Measurements from ENCODE around the gene FANCE. TPM values are rescaled to one million over a fixed set of nuclear protein-coding genes. Genes with fewer than 3 reads are reported as not detected.

Gene FANCE
- total and polyA plus RNA-seq, 2 experiments from 2014 or later = 5.4 to 25.5 TPM

- no peak overlapping the region for H3K4me3 Mint-ChIP-seq
- Histone ChIP-seq H3K4me2 (no peak overlapping the region), H3K9me2 (ENCODE audit: insufficient read depth) (0 out of 2 replicates have a peak, but pooled peaks cover 4% of the 10 kb centered on the region), H4K20me1 (replicated peaks; ENCODE audit: insufficient read depth) (no peaks in the 10 kb centered on the region), H3K36me3 (ENCODE audit: insufficient read depth) (no peaks in the 10 kb centered on the region), H2AFZ (no peak overlapping the region), H3K27me3 (ENCODE audit: insufficient read depth) (no peaks in the 10 kb centered on the region), H3K79me2 (replicated peaks; ENCODE audit: insufficient read depth) (no peaks in the 10 kb centered on the region), H3F3A (replicated peaks; ENCODE audit: low read depth) (no peaks in the 10 kb centered on the region), H3K4me3 (no peak overlapping the region), H3K4me1 (ENCODE audit: insufficient read depth) (no peaks in the 10 kb centered on the region), H3K27ac (ENCODE audit: low read depth) (no peak overlapping the region)
- H3K9me3 Mint-ChIP-seq = no peaks in the 10 kb centered on the region
- DNase-seq (ENCODE audit: low spot score) (no peak), ATAC-seq (no peak)
- H3K36me3 Mint-ChIP-seq (ENCODE audit: low read depth) = no peaks in the 10 kb centered on the region; the same call in 2 of the 3 replicates
- no peak for TF ChIP-seq ZNF114 (CRISPR knock-in tag; IDR thresholded peaks at IDR 0.05)
- TF ChIP-seq, protein P1, sequence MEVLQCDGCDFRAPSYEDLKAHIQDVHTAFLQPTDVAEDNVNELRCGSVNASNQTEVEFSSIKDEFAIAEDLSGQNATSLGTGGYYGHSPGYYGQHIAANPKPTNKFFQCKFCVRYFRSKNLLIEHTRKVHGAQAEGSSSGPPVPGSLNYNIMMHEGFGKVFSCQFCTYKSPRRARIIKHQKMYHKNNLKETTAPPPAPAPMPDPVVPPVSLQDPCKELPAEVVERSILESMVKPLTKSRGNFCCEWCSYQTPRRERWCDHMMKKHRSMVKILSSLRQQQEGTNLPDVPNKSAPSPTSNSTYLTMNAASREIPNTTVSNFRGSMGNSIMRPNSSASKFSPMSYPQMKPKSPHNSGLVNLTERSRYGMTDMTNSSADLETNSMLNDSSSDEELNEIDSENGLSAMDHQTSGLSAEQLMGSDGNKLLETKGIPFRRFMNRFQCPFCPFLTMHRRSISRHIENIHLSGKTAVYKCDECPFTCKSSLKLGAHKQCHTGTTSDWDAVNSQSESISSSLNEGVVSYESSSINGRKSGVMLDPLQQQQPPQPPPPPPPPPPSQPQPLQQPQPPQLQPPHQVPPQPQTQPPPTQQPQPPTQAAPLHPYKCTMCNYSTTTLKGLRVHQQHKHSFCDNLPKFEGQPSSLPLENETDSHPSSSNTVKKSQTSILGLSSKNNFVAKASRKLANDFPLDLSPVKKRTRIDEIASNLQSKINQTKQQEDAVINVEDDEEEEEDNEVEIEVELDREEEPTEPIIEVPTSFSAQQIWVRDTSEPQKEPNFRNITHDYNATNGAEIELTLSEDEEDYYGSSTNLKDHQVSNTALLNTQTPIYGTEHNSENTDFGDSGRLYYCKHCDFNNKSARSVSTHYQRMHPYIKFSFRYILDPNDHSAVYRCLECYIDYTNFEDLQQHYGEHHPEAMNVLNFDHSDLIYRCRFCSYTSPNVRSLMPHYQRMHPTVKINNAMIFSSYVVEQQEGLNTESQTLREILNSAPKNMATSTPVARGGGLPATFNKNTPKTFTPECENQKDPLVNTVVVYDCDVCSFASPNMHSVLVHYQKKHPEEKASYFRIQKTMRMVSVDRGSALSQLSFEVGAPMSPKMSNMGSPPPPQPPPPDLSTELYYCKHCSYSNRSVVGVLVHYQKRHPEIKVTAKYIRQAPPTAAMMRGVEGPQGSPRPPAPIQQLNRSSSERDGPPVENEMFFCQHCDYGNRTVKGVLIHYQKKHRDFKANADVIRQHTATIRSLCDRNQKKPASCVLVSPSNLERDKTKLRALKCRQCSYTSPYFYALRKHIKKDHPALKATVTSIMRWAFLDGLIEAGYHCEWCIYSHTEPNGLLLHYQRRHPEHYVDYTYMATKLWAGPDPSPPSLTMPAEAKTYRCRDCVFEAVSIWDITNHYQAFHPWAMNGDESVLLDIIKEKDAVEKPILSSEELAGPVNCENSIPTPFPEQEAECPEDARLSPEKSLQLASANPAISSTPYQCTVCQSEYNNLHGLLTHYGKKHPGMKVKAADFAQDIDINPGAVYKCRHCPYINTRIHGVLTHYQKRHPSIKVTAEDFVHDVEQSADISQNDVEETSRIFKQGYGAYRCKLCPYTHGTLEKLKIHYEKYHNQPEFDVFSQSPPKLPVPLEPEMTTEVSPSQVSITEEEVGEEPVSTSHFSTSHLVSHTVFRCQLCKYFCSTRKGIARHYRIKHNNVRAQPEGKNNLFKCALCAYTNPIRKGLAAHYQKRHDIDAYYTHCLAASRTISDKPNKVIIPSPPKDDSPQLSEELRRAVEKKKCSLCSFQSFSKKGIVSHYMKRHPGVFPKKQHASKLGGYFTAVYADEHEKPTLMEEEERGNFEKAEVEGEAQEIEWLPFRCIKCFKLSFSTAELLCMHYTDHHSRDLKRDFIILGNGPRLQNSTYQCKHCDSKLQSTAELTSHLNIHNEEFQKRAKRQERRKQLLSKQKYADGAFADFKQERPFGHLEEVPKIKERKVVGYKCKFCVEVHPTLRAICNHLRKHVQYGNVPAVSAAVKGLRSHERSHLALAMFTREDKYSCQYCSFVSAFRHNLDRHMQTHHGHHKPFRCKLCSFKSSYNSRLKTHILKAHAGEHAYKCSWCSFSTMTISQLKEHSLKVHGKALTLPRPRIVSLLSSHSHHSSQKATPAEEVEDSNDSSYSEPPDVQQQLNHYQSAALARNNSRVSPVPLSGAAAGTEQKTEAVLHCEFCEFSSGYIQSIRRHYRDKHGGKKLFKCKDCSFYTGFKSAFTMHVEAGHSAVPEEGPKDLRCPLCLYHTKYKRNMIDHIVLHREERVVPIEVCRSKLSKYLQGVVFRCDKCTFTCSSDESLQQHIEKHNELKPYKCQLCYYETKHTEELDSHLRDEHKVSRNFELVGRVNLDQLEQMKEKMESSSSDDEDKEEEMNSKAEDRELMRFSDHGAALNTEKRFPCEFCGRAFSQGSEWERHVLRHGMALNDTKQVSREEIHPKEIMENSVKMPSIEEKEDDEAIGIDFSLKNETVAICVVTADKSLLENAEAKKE (CRISPR knock-in tag; IDR thresholded peaks at IDR 0.05) = no peak
- no peak for TF ChIP-seq STAT1 (IDR thresholded peaks at IDR 0.05; ENCODE audit: unreplicated experiment)
- TF ChIP-seq CREB1 (CRISPR knock-in tag; IDR thresholded peaks at IDR 0.05; ENCODE audit: low read depth) = no peak
- TF ChIP-seq JUNB (IDR thresholded peaks at IDR 0.05; ENCODE audit: unreplicated experiment) = no peak
- no peak for TF ChIP-seq CTCF (conservative IDR thresholded peaks at IDR 0.05; ENCODE audit: low read depth in 2 of 2)
- no peak for TF ChIP-seq POLR2AphosphoS5 (IDR thresholded peaks at IDR 0.05; ENCODE audit: low read depth)
- TF ChIP-seq NANOG (IDR thresholded peaks at IDR 0.05; ENCODE audit: borderline replicate concordance) = no peak
- TF ChIP-seq, protein P2, sequence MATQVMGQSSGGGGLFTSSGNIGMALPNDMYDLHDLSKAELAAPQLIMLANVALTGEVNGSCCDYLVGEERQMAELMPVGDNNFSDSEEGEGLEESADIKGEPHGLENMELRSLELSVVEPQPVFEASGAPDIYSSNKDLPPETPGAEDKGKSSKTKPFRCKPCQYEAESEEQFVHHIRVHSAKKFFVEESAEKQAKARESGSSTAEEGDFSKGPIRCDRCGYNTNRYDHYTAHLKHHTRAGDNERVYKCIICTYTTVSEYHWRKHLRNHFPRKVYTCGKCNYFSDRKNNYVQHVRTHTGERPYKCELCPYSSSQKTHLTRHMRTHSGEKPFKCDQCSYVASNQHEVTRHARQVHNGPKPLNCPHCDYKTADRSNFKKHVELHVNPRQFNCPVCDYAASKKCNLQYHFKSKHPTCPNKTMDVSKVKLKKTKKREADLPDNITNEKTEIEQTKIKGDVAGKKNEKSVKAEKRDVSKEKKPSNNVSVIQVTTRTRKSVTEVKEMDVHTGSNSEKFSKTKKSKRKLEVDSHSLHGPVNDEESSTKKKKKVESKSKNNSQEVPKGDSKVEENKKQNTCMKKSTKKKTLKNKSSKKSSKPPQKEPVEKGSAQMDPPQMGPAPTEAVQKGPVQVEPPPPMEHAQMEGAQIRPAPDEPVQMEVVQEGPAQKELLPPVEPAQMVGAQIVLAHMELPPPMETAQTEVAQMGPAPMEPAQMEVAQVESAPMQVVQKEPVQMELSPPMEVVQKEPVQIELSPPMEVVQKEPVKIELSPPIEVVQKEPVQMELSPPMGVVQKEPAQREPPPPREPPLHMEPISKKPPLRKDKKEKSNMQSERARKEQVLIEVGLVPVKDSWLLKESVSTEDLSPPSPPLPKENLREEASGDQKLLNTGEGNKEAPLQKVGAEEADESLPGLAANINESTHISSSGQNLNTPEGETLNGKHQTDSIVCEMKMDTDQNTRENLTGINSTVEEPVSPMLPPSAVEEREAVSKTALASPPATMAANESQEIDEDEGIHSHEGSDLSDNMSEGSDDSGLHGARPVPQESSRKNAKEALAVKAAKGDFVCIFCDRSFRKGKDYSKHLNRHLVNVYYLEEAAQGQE (IDR thresholded peaks at IDR 0.05; ENCODE audit: unreplicated experiment) = no peak
- H3K27me3 Mint-ChIP-seq (ENCODE audit: insufficient read depth, low read depth, poor library complexity) = peaks cover 14% of the 10 kb centered on the region
- peaks cover 15% of the 10 kb centered on the region for H3K4me1 Mint-ChIP-seq
- H3K27ac Mint-ChIP-seq = 0 out of 2 replicates have a peak overlapping the region, but pooled peaks have one; percentile 16
Measured at GRCh38 chr6:35411066-35411465, 41.1 kb upstream of the FANCE start.
